GM13976 (cell line): ENCODE data around the gene LHX3.
"Not testable (repeated sequence)": the region's sequence is repeated elsewhere in the genome, so short reads cannot be mapped to it uniquely, and the experiment has no call there.

Source experiments
- DNase-seq: peaks from one replicate; pipeline ENCODE4 v3.0.0; 2012; ENCODE audit warnings: low spot score
- in situ Hi-C: fragments of 300-500 bp; cut with MboI; formaldehyde crosslinking; loops from one replicate; pipeline ENCODE4 v1.12.0; 2022; ENCODE audit warnings: low sequenced_read_pairs, mixed read lengths, inconsistent platforms; ENCODE audit not compliant: unreplicated experiment
- TF ChIP-seq, protein P1 (sequence below): IDR thresholded peaks from 2 replicates; pipeline ENCODE4 v1.5.1; 2012; ENCODE audit warnings: borderline replicate concordance, mild to moderate bottlenecking; ENCODE audit not compliant: insufficient read depth; ENCODE audit errors: extremely low read depth, missing control alignments, control extremely low read depth

LHX3 gene

DNA sequence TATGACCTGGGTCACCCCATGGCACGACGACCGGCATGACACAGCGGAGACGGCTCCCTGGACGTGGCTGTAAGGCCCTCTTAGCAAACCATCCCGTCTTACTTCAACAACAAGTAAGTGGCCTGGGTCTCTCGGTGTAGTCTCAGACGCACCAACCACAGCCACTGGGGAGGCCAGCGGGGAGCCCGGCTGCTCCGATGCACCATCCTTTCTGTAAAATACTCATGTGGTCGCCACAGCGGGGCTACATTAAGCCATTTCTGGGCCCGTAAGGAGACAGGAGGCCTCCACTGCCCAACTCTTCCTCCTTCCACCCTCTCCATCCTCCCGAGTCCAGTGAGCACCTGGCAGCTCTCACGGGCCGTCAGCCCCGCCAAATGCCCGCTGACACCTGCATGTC, 36.0 kb upstream of the LHX3 start:
- in situ Hi-C loops: no loop called here
- TF ChIP-seq, protein P1, sequence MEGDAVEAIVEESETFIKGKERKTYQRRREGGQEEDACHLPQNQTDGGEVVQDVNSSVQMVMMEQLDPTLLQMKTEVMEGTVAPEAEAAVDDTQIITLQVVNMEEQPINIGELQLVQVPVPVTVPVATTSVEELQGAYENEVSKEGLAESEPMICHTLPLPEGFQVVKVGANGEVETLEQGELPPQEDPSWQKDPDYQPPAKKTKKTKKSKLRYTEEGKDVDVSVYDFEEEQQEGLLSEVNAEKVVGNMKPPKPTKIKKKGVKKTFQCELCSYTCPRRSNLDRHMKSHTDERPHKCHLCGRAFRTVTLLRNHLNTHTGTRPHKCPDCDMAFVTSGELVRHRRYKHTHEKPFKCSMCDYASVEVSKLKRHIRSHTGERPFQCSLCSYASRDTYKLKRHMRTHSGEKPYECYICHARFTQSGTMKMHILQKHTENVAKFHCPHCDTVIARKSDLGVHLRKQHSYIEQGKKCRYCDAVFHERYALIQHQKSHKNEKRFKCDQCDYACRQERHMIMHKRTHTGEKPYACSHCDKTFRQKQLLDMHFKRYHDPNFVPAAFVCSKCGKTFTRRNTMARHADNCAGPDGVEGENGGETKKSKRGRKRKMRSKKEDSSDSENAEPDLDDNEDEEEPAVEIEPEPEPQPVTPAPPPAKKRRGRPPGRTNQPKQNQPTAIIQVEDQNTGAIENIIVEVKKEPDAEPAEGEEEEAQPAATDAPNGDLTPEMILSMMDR: no peak
- no peak for DNase-seq

DNA sequence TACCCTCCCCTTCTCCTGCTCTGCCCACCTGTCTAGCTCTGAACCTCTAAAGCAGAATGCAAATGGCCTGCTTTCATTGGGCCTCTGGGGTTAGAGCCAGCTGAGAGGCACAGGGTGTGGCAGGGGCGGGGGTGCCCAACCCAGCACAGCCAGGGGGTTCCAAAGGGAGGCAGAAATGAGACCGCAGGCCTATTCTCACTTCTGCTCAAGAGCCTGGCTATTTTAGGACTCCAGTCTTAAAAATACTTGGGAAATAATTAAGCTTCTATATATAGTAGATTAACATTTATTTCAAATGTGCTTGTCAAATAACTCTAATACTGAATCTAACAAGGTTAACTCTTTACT, 35.0 kb upstream of the LHX3 start:
- TF ChIP-seq, protein P1: no peak
- peak; percentile 49 for DNase-seq
- in situ Hi-C loops: no loop called here

DNA sequence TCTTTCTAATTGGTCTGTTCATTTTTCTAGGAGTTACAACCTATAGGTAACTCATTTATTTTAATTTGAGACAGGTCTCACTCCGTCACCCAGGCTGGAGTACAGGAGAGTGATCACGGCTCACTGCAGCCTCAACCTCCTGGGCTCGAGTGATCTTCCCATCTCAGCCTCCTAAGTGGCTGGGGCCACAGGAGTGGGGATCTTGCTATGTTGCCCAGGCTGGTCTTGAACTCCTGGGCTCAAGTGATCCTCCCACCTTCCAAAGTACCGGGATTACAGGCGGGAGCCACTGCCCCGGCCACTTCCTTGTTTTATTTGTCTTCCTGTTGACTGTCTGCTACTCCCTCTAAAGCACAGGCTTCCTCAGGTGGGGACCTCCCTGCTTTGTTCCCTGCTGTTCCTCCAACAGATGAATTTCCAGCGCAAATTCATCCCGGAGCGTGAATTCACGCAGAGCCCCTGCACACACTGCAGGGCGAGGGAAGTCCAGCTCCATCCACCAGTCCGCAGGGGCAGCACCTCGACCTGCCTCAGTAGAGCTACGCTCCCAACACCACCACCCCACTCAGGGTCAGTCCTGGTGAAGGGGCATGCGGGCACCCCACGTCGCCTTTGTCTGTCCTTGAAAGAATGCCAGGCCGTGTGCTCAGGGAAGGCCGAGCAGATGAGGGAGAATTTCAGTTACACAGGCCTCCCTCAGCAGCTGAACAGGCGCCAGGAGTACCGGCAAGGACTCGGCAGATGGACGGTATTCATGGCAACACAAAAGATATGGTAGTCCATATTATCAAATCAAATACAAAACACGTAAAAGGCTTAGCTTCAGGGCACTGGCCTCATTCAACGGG, 34.4 kb upstream of the LHX3 start:
- TF ChIP-seq, protein P1: no peak
- DNase-seq: no peak
- in situ Hi-C loops: no loop called here

DNA sequence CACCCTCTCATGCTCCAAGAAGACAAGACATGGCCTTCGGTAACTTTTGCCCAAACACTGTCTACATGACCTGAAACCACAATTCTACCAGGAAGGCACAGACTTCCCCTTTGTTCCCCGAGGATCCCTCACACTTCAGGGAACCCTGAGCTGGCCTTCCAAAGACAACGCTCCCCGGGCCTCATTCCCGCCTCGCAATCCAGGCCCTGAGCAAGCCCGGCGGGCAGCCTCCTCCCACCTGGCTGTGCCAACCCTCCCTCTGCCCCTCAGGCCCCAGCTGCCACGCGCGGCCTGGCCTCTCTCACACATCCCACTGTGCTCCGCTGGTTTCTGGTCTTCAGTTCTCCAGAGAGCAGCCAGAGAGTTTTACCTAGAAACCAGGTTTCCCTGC, 33.4 kb upstream of the LHX3 start:
- TF ChIP-seq, protein P1: no peak
- DNase-seq: no peak
- in situ Hi-C loops: no loop called here

DNA sequence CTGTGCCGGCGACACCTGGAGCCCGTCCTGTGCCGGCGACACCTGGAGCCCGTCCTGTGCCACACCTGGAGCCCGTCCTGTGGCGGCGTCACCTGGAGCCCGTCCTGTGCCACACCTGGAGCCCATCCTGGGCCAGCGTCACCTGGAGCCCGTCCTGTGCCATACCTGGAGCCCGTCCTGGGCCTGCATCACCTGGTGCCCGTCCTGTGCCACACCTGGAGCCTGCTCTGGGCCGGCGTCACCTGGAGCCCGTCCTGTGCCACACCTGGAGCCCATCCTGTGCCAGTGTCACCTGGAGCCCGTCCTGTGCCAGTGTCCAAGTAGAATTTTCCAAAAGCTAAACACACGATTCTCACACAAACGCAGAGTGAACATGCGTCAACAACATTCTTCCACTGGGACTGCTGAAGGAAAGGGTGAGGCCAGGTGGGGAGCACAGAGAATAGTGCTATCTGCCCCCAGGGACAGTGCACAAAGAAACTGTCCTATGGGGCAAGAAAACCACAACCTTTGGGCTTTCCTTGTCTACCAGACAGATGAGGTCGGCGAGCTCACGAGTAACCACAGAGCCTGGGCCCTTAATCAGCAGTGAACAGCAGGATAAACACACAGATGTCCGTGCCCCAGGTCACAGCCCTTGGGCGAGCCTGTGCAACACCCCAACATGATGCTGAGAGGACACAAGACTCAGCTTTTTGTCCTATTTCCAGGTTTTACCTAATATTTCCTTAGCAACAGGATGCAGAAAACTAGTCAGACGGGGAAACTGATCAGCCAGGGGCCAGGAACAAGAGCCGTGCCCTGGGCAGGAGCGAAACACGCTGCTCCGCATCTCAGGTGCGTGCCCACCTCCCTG, 32.8 kb upstream of the LHX3 start:
- TF ChIP-seq, protein P1: no peak
- no peak for DNase-seq
- in situ Hi-C loops: no loop called here

DNA sequence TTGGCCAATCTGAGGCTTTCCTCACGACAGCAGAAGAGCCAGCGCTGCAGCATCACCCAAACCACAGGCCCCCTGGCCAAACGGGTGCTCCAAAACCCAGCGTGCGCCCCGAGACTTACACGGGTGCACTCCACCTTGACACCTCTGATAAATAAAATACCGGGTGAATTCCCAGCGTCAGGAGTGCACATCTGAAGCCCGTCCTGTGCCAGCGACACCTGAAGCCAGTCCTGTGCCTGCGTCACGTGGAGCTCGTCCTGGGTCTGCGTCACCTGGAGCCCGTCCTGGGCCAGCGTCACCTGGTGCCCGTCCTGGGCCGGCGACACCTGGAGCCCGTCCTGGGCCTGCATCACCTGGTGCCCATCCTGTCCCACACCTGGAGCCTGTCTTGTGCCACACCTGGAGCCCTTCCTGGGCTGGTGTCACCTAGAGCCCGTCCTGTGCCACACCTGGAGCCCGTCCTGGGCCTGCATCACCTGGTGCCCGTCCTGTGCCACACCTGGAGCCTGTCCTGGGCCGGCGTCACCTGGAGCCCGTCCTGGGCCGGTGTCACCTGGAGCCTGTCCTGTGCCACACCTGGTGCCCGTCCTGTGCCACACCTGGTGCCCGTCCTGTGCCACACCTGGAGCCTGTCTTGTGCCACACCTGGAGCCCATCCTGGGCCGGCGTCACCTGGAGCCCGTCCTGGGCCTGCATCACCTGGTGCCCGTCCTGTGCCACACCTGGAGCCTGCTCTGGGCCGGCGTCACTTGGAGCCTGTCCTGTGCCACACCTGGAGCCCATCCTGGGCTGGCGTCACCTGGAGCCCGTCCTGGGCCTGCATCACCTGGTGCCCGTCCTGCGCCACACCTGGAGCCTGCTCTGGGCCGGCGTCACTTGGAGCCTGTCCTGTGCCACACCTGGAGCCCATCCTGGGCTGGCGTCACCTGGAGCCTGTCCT, 31.8 kb upstream of the LHX3 start:
- in situ Hi-C loops, DNase-seq: not testable (repeated sequence)
